HG03280 (cell line): ENCODE results near the gene FAM131B.
"Not testable (repeated sequence)": the region's sequence is repeated elsewhere in the genome, so short reads cannot be mapped to it uniquely, and the experiment has no call there.

Source experiments
- ATAC-seq: cut with Tn5 transposase; IDR thresholded peaks from one replicate; pipeline ENCODE4 v1.9.1; 2021; ENCODE audit warnings: mild to moderate bottlenecking, moderate library complexity; ENCODE audit not compliant: unreplicated experiment

Gene FAM131B

DNA sequence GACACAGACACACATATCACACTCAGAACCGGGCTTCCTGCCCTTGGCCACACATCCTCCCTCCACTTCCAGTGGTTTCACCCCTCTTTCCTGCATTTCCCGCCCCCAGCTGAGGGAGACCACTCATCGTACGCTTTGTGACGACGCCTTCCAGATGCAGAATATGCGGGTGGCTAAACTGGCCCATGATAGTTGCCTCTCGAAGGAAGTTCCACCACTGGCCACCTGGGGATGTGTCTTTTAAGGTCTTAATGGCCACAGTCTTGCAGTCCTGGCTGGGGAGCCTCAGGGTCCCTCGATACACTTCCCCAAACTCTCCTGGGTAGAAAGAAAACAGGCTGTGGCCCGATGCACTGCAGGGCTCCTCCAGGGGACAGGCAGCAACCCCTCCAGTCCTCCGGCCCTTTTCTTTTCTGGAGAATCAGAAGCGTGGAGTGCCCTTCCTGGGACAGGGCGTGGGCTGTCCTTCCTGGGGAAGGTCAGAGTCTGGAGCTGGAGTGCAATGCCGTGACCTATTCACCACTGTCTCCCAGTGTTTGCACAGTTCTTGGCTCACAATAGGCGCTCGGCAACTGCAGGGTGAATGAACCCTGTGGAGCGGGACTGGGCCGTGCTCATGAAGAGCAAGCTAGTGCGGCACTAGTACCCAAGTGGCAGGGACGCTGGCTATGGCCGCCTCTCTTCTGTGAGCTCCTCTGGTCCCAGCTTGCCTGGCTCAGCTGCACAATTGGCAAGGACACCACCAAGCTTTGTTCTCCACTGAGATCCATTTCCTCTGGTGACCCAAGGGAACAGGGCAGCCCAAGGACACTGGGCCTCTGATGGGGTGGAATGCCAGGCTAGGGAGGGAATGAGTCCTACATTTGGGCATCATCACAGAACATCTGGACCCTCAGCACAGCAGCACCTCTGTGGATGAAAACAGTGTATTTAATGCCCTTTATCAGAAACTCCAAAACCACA lies 33.0 kb upstream of the FAM131B start:
- no peak for ATAC-seq

DNA sequence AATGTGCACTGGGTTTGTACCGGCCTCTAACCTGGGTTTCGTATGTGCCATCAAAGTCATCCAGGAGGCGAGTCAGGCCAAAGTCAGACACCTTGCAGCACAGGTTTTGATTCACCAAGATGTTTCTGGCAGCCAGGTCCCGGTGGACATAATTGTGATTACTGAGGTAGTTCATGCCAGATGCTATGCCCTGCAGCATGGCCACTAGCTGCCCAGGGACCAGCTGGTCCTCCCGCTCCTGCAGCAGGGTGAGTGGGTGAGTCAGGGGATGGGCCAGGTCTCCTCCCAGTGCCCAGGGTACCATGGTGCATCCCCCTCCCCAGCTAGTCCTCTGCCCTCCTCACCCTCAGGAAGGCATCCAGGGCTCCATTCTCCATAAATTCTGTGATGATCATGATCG lies 32.3 kb upstream of the FAM131B start:
- no peak for ATAC-seq

DNA sequence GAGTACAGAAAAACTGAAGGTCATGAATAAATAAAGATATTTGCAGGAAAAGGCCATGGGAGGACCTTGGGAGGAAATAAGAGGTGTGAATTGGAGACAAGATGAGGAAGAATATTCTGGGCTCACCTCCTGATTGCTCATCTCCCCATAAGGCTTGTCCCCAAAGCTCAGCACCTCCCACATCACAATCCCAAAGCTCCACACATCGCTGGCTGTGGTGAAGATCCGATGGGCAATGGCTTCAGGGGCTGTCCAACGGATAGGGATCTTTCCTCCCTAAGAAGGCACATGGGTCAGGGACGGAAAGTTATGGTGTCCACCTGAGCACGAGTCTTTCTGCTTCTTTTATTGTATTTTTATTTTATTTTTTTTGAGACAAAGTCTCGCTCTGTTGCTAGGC lies 31.6 kb upstream of the FAM131B start:
- ATAC-seq: no peak

DNA sequence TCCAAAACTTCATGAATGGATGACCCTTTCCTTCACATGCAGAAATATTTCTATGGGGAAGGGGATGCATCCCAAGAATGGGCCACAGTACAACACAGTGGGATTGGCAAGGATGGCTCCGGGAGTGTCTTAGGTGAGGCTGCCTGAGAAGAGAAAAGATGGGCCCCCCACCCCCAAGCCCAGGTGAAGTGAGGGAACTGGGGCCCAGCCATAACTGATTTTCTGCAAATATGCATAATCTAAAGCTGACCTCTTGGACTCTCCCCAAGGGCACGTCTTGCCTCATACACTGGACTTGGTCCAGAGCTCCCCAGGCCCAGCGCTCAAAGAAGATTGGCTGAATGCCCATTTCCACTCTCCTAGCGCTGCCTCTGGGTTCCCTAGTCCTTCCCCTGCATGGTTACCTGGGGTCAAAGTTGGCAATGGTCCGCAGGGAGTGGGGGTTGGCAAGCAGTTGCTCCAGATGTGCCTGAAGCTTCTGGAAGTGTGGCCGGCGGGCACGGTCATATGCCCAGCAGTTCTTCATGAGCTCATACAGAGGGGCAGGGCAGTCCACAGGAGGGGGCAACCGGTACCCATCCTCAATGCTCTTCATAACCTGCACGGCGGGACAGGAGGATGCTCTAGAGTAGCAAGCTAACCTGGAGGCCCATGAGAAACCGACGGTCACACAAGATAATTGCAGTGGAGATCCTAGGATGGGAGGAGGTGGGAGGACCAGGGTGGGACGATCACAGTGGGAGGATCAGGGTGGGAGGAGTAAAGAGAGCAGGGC lies 30.9 kb upstream of the FAM131B start:
- ATAC-seq: no peak

DNA sequence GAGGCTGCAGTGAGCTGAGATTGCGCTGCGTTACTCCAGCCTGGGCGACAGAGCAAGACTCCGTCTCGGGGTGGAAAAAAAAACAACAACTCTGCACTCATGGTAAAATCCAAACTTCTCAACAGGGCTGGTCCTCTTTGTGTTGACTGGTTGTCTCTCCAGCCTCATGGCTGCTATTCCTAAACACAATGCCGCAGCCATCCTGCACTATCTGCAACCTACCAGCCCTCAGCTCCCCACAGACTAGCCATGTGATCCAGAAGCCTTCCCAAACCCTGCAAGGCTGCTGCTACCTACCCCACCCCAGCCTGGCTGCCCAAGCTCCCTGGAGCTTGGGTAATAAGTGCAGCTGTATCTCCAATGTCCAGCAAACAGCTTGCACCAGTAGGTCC lies 30.4 kb upstream of the FAM131B start:
- ATAC-seq: no peak

DNA sequence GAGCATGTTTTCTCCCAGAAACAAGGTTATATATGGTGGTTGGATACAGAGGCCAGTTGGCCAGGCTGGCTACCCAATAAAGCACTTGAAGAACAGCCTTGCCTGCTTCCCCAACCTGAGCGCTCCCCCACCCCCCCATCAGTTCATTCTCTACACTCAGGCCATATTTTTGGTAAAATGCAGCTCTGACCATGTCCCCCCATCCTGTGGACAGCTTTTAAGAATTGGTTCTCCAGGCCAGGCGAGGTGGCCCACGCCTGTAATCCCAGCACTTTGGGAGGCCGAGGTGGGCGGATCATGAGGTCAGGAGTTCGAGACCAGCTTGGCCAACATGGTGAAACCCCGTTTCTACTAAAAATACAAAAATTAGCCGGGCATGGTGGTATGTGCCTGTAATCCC lies 29.9 kb upstream of the FAM131B start:
- ATAC-seq: not testable (repeated sequence)

DNA sequence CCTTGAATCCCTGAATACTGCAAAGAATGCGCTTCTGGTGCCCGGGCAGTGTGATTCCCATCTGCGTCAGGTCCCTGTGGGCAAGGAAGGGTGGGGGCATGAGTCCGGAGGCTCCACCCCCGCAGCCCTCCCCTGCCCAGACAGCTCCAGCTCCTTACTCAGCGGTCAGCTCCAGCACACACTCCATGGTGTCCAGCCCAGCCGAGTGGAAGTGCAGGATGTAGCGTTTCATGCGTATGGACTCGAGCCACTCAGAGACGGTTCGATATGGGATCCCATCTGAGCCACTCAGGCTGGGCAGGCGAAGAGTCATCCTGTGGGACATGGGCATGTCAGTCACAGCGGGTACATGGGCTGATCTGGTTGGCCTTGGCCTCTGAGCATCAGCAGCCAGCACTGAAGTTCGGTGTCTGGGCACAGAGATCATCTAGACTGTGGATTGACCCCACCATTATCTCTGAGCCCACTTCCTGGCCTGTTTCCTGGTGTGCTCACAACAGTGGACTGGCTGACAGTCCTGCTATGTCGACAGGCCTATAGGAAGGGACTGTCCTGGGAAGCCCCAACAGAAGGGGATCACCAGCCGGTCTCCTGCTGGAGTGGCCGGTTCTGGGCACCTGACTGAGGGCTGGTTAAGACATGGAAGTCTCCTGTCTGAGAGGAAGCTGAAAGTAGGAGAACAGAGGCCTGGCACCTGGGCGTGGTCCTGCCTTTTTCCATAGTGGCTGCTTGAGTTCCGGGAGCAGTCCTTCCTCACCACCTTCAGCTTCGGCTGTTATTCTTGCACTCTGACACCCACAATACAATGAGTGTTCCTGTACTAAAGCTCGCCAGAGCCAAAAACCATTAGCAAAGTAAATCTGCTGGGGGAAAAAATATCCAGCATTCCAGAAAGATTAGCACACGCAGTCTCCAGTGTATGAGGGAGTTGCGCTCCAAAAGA lies 29.2 kb upstream of the FAM131B start:
- no peak for ATAC-seq

DNA sequence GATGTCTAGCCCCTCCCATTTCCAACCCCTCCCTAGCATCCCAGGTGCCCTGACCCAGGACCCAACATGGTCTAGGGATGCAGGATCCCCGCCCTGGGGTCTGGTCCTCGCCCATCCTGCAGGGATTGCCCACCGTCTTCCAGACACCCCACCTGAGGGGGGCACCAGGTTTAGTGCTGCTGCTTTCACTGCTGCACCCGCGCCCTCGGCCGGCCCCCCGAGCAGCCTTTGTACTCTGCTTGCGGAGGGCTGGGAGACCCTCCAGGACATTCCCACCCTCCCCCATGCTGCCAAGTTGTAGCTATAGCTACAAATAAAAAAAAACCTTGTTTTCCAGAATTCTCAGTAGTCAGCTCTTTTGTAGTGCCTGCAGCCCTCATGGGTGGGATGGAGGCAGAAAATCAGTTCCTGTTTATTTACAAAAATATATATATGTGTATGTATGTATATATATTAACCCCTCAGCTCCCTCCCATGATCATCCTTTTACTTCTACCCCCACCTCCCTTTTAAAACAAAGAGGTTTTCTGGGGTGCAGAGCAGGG lies 28.3 kb upstream of the FAM131B start:
- no peak for ATAC-seq

DNA sequence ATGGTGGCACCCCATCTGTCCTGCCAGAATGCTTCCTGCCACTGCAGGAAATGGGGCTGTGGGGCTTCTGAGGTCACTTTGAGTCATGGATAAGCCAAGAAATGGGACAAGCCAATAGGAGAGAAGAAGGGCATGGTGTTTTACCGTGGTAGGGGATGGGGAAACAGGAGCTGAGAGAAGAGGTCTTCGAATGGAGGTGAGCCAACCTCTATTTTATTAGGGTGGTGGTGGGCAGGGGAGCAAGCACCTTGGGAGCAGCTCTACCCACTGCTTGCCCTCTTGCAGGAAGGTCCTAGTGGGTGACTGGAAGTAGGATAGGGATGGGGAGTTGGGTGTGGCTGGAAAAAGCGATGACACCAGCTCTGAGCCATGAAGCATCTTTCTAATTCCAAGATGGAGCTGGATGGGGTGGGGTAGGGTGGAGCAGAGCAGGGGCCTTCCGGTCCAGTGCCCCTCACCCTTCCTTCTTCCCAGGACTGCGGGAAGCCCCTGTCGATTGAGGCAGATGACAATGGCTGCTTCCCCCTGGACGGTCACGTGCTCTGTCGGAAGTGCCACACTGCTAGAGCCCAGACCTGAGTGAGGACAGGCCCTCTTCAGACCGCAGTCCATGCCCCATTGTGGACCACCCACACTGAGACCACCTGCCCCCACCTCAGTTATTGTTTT lies 27.7 kb upstream of the FAM131B start:
- ATAC-seq: no peak

DNA sequence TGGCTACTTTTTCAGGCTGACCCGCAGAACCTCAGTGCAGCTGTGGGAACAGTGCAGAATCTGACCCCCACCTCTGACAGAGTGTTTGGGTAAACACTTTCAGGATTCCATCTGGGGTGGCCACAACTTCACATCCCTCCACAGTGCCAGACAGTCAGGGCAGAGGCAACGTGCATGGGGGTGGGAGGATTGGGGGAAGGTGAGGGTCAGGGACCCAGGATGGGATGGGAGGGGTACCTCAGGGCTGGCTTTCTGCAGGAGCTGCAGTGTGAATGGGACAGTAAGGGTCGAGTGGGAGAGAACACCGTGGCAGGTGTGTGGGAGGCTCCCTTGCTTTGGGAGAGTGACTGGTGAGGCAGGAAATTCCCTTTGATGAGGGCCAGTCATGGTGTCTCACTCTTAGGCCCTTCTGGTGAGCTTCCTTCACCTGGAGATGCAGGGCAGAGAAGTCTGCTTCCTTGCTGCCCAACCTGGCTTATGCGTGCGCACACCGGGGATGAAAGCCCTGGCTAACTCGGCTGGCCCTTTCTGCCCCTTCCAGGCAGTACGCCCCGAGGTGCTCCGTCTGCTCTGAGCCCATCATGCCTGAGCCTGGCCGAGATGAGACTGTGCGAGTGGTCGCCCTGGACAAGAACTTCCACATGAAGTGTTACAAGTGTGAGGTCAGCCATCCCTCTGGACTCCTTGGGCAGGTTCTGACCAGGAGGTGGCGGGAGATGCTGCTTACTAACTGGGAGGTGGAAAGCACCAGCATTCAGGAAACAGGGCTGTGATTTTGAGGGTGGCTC lies 27.0 kb upstream of the FAM131B start:
- no peak for ATAC-seq

DNA sequence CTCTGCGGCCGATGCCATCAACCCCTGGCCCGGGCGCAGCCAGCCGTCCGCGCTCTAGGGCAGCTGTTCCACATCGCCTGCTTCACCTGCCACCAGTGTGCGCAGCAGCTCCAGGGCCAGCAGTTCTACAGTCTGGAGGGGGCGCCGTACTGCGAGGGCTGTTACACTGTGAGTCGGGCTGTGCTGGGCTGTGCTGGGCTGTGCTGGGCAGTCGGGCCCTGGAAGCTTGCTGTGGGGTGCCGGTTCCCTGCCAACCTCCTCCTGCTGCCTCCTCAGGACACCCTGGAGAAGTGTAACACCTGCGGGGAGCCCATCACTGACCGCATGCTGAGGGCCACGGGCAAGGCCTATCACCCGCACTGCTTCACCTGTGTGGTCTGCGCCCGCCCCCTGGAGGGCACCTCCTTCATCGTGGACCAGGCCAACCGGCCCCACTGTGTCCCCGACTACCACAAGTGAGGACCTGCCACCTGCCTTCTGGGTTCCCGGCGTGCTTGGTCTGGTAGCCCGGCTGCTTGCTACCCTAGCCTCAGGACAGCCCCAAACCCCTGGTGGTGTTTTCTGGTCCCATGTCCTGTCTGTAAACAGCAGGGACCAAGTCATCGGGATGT lies 26.1 kb upstream of the FAM131B start:
- no peak for ATAC-seq

DNA sequence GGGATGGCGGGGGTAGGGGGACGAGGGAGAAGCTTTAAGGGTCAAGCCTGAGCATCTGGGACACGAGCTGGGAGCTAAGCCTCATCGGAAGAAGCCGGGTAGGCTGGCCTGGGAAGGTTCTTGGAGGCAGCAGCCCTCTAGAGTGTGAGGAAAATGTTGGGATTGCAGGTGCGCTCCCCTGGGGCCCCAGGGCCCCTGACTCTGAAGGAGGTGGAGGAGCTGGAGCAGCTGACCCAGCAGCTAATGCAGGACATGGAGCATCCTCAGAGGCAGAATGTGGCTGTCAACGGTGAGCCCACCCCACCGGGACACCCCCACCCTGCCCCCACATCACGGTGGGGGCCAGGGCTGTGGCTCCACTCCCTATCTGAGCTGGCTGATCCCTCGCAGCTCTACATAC lies 25.5 kb upstream of the FAM131B start:
- no peak for ATAC-seq

DNA sequence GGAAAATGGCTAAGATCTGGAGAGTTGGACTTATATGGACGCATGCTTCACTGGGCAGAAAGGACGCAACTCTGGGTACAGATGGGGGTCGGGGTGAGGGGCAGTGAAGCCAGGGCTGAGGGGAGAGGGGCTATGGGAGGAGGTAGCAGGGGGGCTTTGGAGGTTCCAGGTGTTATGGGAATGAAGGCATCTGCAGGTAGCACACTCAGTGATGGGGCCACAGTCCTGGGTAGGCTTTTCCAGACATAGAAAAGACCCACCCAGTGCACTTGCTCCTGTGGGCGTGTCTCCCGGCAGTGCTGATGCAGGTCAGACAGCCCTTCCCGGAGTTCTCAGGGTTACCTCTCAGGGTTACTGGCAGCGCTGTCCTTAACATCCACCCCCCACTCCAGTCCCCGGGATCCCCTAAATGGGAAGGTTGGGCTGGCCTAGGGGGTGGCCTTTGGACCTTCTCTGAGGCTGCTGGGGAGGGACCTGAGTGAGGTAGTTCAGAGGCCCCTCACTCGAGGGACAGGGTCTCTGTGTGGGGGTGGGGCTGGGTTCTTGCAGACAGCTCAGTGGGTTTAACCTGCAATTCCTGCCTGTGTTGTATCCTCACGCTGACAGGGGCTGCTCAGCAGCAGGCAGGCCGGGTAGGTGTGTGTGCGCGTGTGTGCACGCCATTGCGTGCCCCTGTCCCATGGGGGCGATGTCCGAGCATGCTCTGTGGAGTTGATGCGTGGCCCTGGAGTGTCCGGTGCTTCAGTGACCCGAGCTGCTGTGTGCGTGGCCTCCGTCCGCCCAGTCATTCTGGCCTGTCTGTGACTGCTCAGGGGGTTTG lies 24.9 kb upstream of the FAM131B start:
- ATAC-seq: no peak

DNA sequence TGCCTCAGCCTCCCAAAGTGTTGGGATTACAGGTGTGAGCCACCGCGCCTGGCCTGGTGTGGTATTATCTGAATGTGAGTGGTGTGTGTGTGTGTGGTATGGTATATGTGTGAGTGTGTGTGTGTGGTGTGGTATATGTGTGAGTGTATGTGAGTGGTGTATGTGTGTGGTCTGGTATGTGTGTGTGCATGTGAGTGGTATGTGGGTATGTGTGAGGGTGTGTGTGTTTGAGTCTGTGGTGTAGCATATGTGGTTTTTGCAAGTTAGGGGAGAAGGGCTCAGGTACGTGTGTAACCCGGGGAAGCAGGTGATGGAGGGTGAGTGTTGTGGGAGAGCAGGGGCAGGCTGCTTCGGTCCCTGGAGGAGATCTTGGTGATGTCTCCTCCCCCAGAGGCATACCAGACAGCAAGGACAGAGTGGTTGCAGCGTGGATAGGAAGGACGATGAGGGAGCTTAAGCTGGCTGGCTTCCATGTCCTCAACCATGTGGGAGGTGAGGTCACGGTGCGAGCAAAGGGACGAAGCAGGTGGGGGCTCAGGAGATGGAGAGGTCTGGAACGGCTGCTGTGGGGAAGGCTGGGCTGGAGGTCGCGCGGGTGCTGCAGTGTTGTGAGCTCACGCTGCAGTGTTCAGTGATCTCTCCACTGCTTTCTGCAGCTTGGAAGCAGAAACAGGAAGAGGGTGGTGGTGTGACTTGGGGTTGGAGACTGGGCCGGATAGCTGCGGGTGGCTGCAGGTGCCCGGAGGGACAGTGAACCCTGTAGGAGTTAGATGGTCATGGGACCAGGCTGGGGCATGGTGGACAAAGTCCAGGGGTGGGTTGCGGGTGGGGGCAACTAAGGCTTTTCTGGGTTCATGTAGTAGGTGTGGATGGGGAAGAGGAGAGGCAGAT lies 23.6 kb upstream of the FAM131B start:
- ATAC-seq: no peak

DNA sequence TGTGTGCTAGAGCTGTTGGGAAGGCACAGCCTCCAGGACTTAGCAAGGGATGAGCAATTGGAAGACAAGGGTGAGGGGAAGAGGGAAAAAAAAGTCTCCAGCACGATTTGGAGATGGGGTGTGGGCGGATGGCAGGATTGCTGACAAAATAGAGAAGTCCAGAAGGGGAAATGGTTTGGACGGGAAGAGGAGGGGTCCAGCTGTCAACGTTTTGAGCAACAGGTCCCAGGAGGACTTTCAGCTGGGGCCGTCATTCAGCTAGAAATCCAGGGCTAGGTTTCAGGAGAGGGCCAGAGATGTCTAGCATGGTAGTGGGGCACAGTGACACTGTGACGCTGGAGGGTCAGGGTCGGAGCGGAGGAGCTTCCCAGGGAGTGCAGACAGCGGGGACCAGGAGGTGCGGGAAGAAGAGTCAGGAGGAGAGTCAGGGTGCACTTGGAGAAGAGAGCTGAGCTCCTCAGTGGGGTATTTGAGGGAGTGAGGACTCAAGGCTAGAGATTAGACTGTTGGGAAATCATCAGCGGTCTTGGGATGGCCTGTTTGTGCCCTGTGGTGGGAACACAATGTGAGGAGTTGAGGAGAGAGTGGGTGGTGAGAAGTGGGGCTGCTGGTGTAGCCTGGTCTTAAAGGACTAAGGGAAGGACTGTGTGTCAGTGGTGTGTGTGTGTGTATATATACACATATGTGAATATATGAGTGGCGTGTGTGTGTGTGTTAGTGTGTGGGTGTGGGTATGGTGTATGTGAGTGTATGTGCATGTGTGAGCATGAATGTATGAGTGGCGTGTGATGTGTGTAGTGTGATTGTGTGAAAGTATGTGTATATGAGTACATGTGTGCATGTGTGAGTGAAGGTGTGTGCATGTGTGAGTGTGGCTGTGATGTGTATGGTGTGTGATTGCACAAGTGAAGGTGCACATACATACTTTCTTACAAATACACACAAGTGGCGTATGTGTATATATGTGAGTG lies 22.4 kb upstream of the FAM131B start:
- ATAC-seq: no peak

DNA sequence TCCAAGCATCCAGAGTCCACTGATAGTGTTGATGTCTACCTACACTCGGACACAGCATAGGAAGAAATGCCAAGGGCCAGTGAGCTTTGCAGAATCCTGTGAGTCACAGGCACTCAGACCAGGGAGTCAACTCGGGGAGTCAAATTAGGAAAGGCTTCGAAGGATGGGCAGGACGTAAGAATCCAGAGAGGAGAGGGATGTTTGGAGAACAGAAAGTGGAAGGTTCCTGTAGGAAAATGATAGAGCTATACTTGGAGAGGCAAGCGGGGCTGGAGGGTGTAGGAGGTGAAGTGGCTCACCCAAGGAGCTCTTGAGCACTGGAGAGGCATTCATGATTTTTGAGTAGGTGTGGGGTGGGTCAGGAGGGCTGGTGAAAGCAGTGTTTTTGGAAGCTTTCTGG lies 21.6 kb upstream of the FAM131B start:
- ATAC-seq: no peak
